Ascending aorta (tissue), 2 donors: ENCODE data around the gene XRCC5. TPM values are rescaled to one million over a fixed set of nuclear protein-coding genes. Genes with fewer than 3 reads are reported as not detected.
"Not testable (repeated sequence)": the region's sequence is repeated elsewhere in the genome, so short reads cannot be mapped to it uniquely, and the experiment has no call there.

Experiments used
- DNase-seq, 2 donors: peaks; one replicate each; pipeline ENCODE4 v3.0.0-alpha.2; 2019; ENCODE audit warnings: low spot score in 2 of 2
- H3K27ac ChIP-seq, 2 donors: fragments of 200-600 bp; sonication (generic); one replicate each; pipeline ENCODE4 v1.5.1; 2016 to 2017; ENCODE audit warnings: mild to moderate bottlenecking in 1 of 2
- H3K27me3 ChIP-seq: fragments of 200-600 bp; sonication (generic); one replicate; pipeline ENCODE4 v1.5.1; 2017
- H3K36me3 ChIP-seq, 2 donors: fragments of 200-600 bp; sonication (generic); one replicate each; pipeline ENCODE4 v1.5.1; 2016
- H3K4me1 ChIP-seq, 2 donors: fragments of 200-600 bp; sonication (generic); one replicate each; pipeline ENCODE4 v1.5.1; 2016 to 2017; ENCODE audit warnings: mild to moderate bottlenecking in 1 of 2
- H3K4me3 ChIP-seq, 2 donors: fragments of 200-600 bp; sonication (generic); one replicate each; pipeline ENCODE4 v1.5.1; 2016 to 2017; ENCODE audit warnings: mild to moderate bottlenecking in 1 of 2
- H3K9me3 ChIP-seq, 2 donors: fragments of 200-600 bp; sonication (generic); one replicate each; pipeline ENCODE4 v1.5.1; 2016
- intact Hi-C: fragments of 100-400 bp; cut with DNase I; formaldehyde crosslinking; loops from one replicate; pipeline ENCODE4 v1.15.1; 2023
- total RNA-seq: library from RNA; depleted of rRNA; stranded (reverse); fragments of >200 nt; gene quantifications from one replicate; pipeline ENCODE4 v1.1.0, GENCODE V29; 2016
- TF ChIP-seq, protein P1 (sequence below), 3 experiments: fragments of 200-600 bp in 2 of 3; fragments of 450-650 bp in 1 of 3; sonication (generic) in 2 of 3; IDR thresholded peaks; one replicate each; pipeline ENCODE4 v1.5.1; 2016 to 2019; ENCODE audit warnings: antibody characterized with exemption in 3 of 3, mild to moderate bottlenecking in 1 of 3, moderate library complexity in 1 of 3

Gene XRCC5
- total RNA-seq, 1 donor from 2014 or later = 45.4 TPM

DNA sequence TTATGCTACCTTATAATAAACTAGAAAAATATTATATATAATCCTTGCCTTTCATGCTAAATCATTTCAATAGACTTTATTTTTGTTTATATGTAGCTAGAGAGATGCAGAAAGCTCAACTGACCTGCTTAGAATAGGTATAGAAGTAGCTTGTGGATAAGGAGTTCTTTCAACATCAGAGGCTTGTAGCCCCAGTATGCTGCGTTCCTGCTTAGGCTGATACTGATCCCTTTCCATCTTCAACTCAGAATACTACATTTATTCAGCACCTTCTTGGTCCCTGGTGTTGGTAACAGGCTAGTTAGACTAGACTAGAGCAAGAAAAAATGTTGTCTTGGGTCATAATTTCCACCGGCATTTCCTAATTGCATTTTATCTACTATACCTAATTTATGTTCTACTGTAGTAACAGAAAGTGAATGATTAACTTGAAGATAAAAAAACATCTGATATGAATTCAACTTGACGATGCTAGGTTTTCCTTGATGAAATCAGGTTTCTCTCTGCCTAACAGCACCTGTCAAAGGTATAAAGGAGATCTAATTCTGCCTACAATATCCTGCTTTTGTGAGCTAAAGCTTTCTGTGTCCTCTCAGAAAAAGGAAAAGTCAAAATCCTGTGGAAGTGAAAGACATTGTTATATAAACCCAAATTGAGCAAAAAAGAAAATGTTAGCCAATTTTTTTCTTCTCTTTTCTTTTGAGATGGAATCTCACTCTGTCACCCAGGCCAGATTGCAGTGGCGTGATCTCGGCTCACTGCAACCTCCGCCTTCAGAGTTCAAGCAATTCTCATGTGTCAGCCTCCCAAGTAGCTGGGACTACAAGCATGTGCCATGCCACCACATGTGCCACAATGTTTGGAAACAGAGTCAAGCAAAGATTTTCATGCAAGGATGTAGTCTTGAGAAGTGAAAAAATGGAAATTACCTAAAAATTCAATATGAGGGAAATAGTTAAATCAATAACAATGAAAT, 33.4 kb upstream of the XRCC5 start:
- no peaks in the 10 kb centered on the region for H3K36me3 ChIP-seq
- TF ChIP-seq, protein P1, sequence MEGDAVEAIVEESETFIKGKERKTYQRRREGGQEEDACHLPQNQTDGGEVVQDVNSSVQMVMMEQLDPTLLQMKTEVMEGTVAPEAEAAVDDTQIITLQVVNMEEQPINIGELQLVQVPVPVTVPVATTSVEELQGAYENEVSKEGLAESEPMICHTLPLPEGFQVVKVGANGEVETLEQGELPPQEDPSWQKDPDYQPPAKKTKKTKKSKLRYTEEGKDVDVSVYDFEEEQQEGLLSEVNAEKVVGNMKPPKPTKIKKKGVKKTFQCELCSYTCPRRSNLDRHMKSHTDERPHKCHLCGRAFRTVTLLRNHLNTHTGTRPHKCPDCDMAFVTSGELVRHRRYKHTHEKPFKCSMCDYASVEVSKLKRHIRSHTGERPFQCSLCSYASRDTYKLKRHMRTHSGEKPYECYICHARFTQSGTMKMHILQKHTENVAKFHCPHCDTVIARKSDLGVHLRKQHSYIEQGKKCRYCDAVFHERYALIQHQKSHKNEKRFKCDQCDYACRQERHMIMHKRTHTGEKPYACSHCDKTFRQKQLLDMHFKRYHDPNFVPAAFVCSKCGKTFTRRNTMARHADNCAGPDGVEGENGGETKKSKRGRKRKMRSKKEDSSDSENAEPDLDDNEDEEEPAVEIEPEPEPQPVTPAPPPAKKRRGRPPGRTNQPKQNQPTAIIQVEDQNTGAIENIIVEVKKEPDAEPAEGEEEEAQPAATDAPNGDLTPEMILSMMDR (IDR thresholded peaks at IDR 0.05) = no peak

DNA sequence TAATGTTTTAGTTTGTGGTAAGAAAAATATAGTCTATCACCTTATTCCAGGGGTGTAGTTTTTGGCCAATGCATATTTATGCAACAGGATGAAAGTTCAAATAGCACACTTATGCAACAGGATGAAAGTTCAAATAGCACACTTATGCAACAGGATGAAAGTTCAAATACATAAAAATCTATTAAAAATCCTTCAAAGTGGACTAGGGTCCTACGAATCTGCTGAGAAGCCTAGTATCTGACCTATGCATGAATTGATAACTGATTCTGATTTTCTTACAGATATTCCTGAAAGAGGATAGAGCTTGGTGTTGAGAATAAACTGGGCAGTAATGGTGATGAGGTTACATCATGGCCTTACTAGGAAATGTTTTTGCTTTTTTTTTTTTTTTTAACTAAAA, 30.4 kb upstream of the XRCC5 start:
- H3K9me3 ChIP-seq = no peaks in the 10 kb centered on the region
- intact Hi-C loops = no loop called here
- H3K27me3 ChIP-seq = no peaks in the 10 kb centered on the region
- H3K27ac ChIP-seq = no peak overlapping the region
- H3K4me3 ChIP-seq = no peak overlapping the region
- H3K4me1 ChIP-seq = peaks cover 0 to 9% of the 10 kb centered on the region in 2 donors
- H3K36me3 ChIP-seq = no peaks in the 10 kb centered on the region
- TF ChIP-seq, protein P1 (IDR thresholded peaks at IDR 0.05) = no peak
- DNase-seq = no peak

More for the DNA sequence above, 33.4 kb upstream of the XRCC5 start:
- H3K27me3 ChIP-seq = no peaks in the 10 kb centered on the region
- no peaks in the 10 kb centered on the region for H3K4me1 ChIP-seq
- no peak for DNase-seq
- no peak overlapping the region for H3K27ac ChIP-seq
- intact Hi-C loops = no loop called here
- no peak overlapping the region for H3K4me3 ChIP-seq
- H3K9me3 ChIP-seq = no peaks in the 10 kb centered on the region

DNA sequence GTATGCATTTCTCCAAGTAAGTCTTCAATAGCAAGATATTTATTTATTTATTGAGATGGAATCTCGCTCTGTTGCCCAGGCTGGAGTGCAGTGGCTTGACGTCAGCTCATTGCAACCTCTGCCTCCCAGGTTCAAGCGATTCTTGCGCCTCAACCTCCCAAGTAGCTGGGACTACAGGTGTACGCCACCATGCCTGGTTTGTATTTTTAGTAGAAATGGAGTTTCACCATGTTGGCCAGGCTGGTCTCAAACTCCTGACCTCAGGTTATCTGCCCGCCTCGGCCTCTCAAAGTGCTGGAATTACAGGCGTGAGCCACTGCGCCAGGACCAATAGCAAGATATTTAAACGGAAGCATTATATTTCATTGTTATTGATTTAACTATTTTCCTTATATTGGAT, 29.1 kb upstream of the XRCC5 start:
- not testable (repeated sequence) for H3K4me1 ChIP-seq, H3K36me3 ChIP-seq, H3K4me3 ChIP-seq, H3K9me3 ChIP-seq, H3K27me3 ChIP-seq, DNase-seq, H3K27ac ChIP-seq
- intact Hi-C loops = loop anchor here (2.0 kb wide), 1 partner anchor 29 kb away; the partner anchor contains the start of gene XRCC5

DNA sequence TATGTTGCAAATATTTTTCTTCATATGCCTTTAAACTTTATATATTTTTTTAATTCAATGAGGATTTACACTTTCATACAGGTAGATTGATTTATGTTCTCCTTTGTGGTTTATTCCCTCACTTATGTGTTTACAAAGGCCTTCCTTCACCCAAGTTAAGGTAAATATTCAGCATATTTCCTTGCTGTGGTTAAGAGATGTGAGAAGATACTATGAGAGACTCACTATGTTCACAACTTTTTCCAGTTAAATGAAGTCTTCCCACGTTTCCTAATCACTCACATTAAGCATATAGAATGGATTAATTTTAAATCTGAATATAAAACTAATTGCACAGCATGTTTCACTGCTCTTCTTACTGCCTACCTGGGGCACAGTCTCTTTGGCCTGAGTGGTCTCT, 28.1 kb upstream of the XRCC5 start:
- Histone ChIP-seq H3K36me3 (no peaks in the 10 kb centered on the region), H3K27ac (no peak overlapping the region), H3K9me3 (no peaks in the 10 kb centered on the region), H3K27me3 (no peaks in the 10 kb centered on the region), H3K4me1 (peaks cover 0 to 9% of the 10 kb centered on the region in 2 donors), H3K4me3 (peak overlapping the region; percentile 52 to 69)
- intact Hi-C loops = loop anchor here (2.0 kb wide), 1 partner anchor 28 kb away; the partner anchor contains the start of gene XRCC5
- TF ChIP-seq, protein P1 (IDR thresholded peaks at IDR 0.05) = no peak
- no peak for DNase-seq

DNA sequence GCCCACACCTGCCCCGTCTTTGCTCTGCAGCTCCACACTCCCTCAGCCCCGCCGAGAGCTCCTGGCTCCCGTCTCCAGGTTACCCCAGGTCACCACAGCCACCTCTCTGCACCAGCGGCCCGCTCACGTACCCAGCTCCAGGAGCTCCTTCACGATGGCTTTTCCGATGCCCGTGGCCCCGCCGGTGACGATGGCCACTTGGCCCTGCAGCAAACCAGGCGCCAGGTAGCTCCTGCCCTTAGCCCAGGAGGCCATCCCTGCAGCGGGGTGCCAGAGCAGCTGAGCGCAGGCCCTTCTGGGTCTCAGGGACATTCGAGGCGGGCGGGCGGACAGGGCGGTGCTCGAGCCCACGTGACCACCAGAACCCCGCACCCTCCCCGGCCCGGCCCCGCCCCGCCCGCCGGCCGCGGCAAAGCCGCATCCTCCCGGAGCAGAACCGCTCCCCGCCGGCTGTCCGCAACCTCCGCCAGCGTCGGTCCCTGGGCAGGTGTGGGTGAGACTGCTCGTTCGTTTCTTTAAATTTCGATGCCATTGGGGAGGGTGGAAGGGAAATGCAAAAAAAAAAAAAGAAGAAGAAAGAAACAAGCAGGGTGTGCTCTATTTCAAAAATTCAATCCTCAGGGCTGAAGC, 27.5 kb upstream of the XRCC5 start, which contains the start of the genes PECR and TMEM169:
Gene PECR (minus strand): TSS at position 323 of the 630 bp plus-strand sequence. CDS start 68 bp downstream, at position 255.
Gene TMEM169 (plus strand): TSS at position 433 of the 630 bp plus-strand sequence. CDS start 14,045 bp downstream, outside the sequence.
- intact Hi-C loops = loop anchor here (2.0 kb wide), 1 partner anchor 27 kb away; the partner anchor contains the start of gene XRCC5
- TF ChIP-seq, protein P1 (IDR thresholded peaks at IDR 0.05) = no peak
- Histone ChIP-seq H3K27me3 (no peaks in the 10 kb centered on the region), H3K27ac (no peak within 1 kb of the TSS), H3K4me3 (peak within 1 kb of the TSS; percentile 52 to 69), H3K36me3 (no peaks in the 10 kb centered on the region), H3K9me3 (no peaks in the 10 kb centered on the region), H3K4me1 (peaks cover 0 to 9% of the 10 kb centered on the region in 2 donors)
- DNase-seq = peak; percentile 36 to 81
